Vagina (tissue), 2 donors: Measurements from ENCODE around the gene C1orf174. TPM values are rescaled to one million over a fixed set of nuclear protein-coding genes. Genes with fewer than 3 reads are reported as not detected.

ENCODE experiments used
- DNase-seq, 2 donors: peaks; one replicate each; pipeline ENCODE4 v3.0.0-alpha.2; 2017; ENCODE audit errors: extremely low spot score in 2 of 2
- H3K27ac ChIP-seq: fragments of 200-600 bp; sonication (generic); one replicate; pipeline ENCODE4 v1.5.1; 2019
- H3K27me3 ChIP-seq: fragments of 200-600 bp; sonication (generic); one replicate; pipeline ENCODE4 v1.5.1; 2019
- H3K36me3 ChIP-seq, 2 donors: fragments of 200-600 bp; sonication (generic); one replicate each; pipeline ENCODE4 v1.5.1; 2017 to 2019
- H3K4me1 ChIP-seq: fragments of 200-600 bp; sonication (generic); one replicate; pipeline ENCODE4 v1.5.1; 2019
- H3K4me3 ChIP-seq, 2 donors: fragments of 200-600 bp; sonication (generic); 1 replicate in 1 of 2; 2 replicates in 1 of 2; pipeline ENCODE4 v1.5.1; 2016 to 2019
- H3K9me3 ChIP-seq: fragments of 200-600 bp; sonication (generic); one replicate; pipeline ENCODE4 v1.5.1; 2019
- CTCF ChIP-seq, 3 experiments: fragments of 450-650 bp in 2 of 3; fragments of 200-600 bp in 1 of 3; sonication (generic) in 1 of 3; IDR thresholded peaks; one replicate each; pipeline ENCODE4 v1.5.1; 2017 to 2019; ENCODE audit warnings: antibody characterized with exemption in 3 of 3, mild to moderate bottlenecking in 2 of 3, moderate library complexity in 2 of 3
- POLR2A ChIP-seq, 2 donors: fragments of 450-650 bp; IDR thresholded peaks; one replicate each; pipeline ENCODE4 v1.6.1; 2017; ENCODE audit warnings: antibody characterized with exemption in 2 of 2, mild to moderate bottlenecking in 2 of 2, moderate library complexity in 2 of 2
- POLR2AphosphoS5 ChIP-seq, 2 donors: sonication (generic); formaldehyde crosslinking; IDR thresholded peaks; one replicate each; pipeline ENCODE4 v1.9.0; 2017; ENCODE audit warnings: antibody characterized with exemption in 2 of 2, mild to moderate bottlenecking in 2 of 2, low read depth in 1 of 2; ENCODE audit not compliant: insufficient read depth in 1 of 2
- intact Hi-C: fragments of 100-400 bp; cut with DNase I; formaldehyde crosslinking; loops from one replicate; pipeline ENCODE4 v1.15.1; 2023
- total RNA-seq: library from RNA; depleted of rRNA; stranded (reverse); fragments of >200 nt; gene quantifications from one replicate; pipeline ENCODE4 v1.2.3, GENCODE V29; 2016

C1orf174 gene
- total RNA-seq, 1 donor from 2014 or later, result 19.4 TPM

DNA sequence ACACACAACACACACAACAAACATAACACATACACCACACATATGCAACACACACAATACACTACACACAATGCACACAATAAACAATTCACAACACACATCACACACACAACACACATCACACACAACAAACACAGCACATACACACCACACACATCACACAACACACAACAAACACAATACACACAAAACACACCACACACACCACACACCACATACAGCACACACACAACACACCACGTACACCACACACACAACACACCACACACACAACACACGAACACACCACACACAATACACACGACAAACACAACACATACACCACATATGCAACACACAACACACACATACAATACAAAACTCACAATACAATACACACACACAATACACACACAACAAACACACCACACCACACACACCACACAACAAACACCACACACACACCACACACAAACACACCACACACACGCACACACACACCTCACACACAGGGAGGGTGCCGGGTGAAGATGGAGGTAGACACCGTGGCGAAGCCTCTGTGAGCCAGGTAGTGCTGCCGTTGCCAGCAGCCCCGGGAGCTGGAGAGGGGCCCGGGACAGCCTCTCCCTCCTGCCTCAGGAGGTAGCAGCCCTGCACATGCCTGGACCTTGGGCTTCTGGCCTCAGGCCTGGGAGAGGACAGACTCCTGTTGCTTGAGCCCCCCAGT is 30.4 kb upstream of the C1orf174 start:
- no peak for DNase-seq
- no peak overlapping the region for H3K27ac ChIP-seq
- intact Hi-C loops, result no loop called here

DNA sequence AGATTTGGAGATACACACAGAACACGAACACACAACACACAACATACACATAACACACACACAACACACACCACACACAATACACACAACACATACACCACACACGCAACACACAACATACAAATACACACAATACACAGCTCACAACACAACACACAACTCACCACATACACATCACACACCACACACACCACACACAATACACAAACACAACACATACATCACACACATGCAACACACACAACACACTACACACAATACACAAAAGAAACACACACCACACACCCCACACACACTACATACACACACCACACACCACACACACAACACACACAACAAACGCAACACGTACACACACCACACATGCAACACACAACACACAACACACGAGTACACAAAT is 29.1 kb upstream of the C1orf174 start:
- Histone ChIP-seq H3K4me3 (no peak overlapping the region), H3K27me3 (no peaks in the 10 kb centered on the region)

More for the DNA sequence above, 30.4 kb upstream of the C1orf174 start:
- no peaks in the 10 kb centered on the region for H3K36me3 ChIP-seq
- no peaks in the 10 kb centered on the region for H3K27me3 ChIP-seq
- H3K4me1 ChIP-seq, result no peaks in the 10 kb centered on the region
- H3K4me3 ChIP-seq, result no peak overlapping the region
- no peaks in the 10 kb centered on the region for H3K9me3 ChIP-seq
- TF ChIP-seq POLR2A (IDR thresholded peaks at IDR 0.05), result no peak

DNA sequence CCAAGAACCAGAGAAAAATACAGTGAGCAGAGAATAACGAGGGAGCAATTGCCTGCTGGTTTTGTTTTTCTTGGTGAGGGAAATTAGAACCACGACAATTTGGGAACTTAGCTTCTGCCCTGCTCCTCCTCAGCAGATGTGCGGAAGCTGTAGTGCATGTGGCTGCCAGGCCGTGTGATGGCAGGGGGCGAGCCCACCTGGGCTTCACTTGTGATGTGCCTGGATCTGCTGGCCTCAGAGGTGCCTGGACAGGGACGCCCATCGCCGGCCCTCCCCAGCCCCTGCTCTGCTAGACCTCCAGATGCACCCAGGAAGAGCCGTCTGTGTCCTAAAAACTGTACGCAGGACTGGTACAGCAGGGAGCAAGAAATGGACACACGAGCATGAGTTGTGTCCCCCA is 28.5 kb upstream of the C1orf174 start:
- no peak for DNase-seq
- no peak for TF ChIP-seq POLR2A (IDR thresholded peaks at IDR 0.05)
- no peak for TF ChIP-seq POLR2AphosphoS5 (IDR thresholded peaks at IDR 0.05; ENCODE audit: insufficient read depth in 1 of 2, low read depth in 1 of 2)
- no peak for TF ChIP-seq CTCF (IDR thresholded peaks at IDR 0.05)
- H3K27me3 ChIP-seq, result no peaks in the 10 kb centered on the region
- no peaks in the 10 kb centered on the region for H3K36me3 ChIP-seq
- H3K4me3 ChIP-seq, result no peak overlapping the region
- H3K9me3 ChIP-seq, result no peaks in the 10 kb centered on the region
- H3K4me1 ChIP-seq, result no peaks in the 10 kb centered on the region
- H3K27ac ChIP-seq, result no peak overlapping the region
- intact Hi-C loops, result no loop called here

More for the DNA sequence above, 29.1 kb upstream of the C1orf174 start:
- H3K9me3 ChIP-seq, result no peaks in the 10 kb centered on the region
- intact Hi-C loops, result no loop called here
- no peaks in the 10 kb centered on the region for H3K36me3 ChIP-seq
- no peak for DNase-seq
- H3K4me1 ChIP-seq, result no peaks in the 10 kb centered on the region
- no peak for TF ChIP-seq CTCF (IDR thresholded peaks at IDR 0.05)
- no peak for TF ChIP-seq POLR2A (IDR thresholded peaks at IDR 0.05)
- no peak for TF ChIP-seq POLR2AphosphoS5 (IDR thresholded peaks at IDR 0.05; ENCODE audit: insufficient read depth in 1 of 2, low read depth in 1 of 2)
- no peak overlapping the region for H3K27ac ChIP-seq

DNA sequence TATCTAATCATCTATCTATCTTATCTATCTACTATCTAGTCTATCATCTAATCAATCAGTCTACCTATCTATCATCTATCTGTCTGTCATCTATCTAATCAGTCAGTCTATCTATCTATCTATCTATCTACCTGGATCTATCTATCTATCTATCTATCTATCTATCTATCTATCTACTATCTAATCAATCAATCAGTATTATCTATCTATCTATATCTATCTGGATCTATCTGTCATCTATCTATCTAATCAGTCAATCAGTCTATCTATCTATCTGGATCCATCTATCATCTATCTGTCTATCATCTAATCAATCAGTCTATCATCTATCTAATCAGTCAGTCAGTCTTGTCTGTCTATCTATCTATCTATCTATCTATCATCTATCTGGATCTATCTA is 26.9 kb upstream of the C1orf174 start:
- TF ChIP-seq POLR2A (IDR thresholded peaks at IDR 0.05) (no peak), CTCF (IDR thresholded peaks at IDR 0.05) (no peak), POLR2AphosphoS5 (IDR thresholded peaks at IDR 0.05; ENCODE audit: insufficient read depth in 1 of 2, low read depth in 1 of 2) (no peak)
- H3K27me3 ChIP-seq, result no peaks in the 10 kb centered on the region
- no peak overlapping the region for H3K27ac ChIP-seq
- no peak overlapping the region for H3K4me3 ChIP-seq
- H3K9me3 ChIP-seq, result no peaks in the 10 kb centered on the region
- H3K36me3 ChIP-seq, result no peaks in the 10 kb centered on the region
- no peak for DNase-seq
- no peaks in the 10 kb centered on the region for H3K4me1 ChIP-seq
- intact Hi-C loops, result no loop called here

GRCh38 chr1:3925762-3926161 is 25.7 kb upstream of the C1orf174 start:
- no peaks in the 10 kb centered on the region for H3K9me3 ChIP-seq
- H3K4me3 ChIP-seq, result no peak overlapping the region
- no peaks in the 10 kb centered on the region for H3K4me1 ChIP-seq
- intact Hi-C loops, result no loop called here
- no peaks in the 10 kb centered on the region for H3K27me3 ChIP-seq
- DNase-seq, result no peak
- no peaks in the 10 kb centered on the region for H3K36me3 ChIP-seq
- no peak overlapping the region for H3K27ac ChIP-seq
- TF ChIP-seq CTCF (IDR thresholded peaks at IDR 0.05), result no peak
- TF ChIP-seq POLR2A (IDR thresholded peaks at IDR 0.05), result no peak
- TF ChIP-seq POLR2AphosphoS5 (IDR thresholded peaks at IDR 0.05; ENCODE audit: insufficient read depth in 1 of 2, low read depth in 1 of 2), result no peak
